Lung (tissue), 12 donors: ENCODE results near the gene TMEM11. TPM values are rescaled to one million over a fixed set of nuclear protein-coding genes. Genes with fewer than 3 reads are reported as not detected.
"Not testable (repeated sequence)": the region's sequence is repeated elsewhere in the genome, so short reads cannot be mapped to it uniquely, and the experiment has no call there.

ENCODE experiments used
- ATAC-seq: fragments of 200-7000 bp; cut with Tn5 transposase; one replicate; pipeline ENCODE4 v1.9.1; 2020; ENCODE audit warnings: moderate number of reproducible peaks; ENCODE audit not compliant: insufficient read depth, low FRiP score
- DNase-seq, 3 donors: peaks; one replicate each; pipeline ENCODE4 v3.0.0-alpha.2; 2013 to 2017
- H3K27ac ChIP-seq, 2 donors: one replicate each; pipeline ENCODE4 v1.5.1; 2013; ENCODE audit warnings: mild to moderate bottlenecking in 2 of 2, moderate library complexity in 2 of 2, control low read depth in 1 of 2, inconsistent platforms in 1 of 2, low read depth in 1 of 2, low read length in 1 of 2
- H3K27me3 ChIP-seq, 3 donors: one replicate each; pipeline ENCODE4 v1.5.1; 2013; ENCODE audit warnings: low read length in 2 of 3; ENCODE audit not compliant: control insufficient read depth in 3 of 3, insufficient read depth in 3 of 3
- H3K36me3 ChIP-seq, 4 donors: one replicate each; pipeline ENCODE4 v1.5.1; 2013; ENCODE audit warnings: low read length in 4 of 4, mild to moderate bottlenecking in 1 of 4, moderate library complexity in 1 of 4; ENCODE audit not compliant: control insufficient read depth in 4 of 4, insufficient read depth in 4 of 4
- H3K4me1 ChIP-seq, 5 donors: one replicate each; pipeline ENCODE4 v1.5.1; 2013; ENCODE audit warnings: low read length in 5 of 5, mild to moderate bottlenecking in 2 of 5, moderate library complexity in 1 of 5; ENCODE audit not compliant: control insufficient read depth in 5 of 5, insufficient read depth in 5 of 5
- H3K4me3 ChIP-seq: one replicate; pipeline ENCODE4 v1.5.1; 2013; ENCODE audit warnings: mild to moderate bottlenecking, control low read depth, moderate library complexity
- H3K9ac ChIP-seq, 2 donors: one replicate each; pipeline ENCODE4 v1.5.1; 2013; ENCODE audit warnings: low read length in 2 of 2, control low read depth in 1 of 2; ENCODE audit not compliant: insufficient read depth in 1 of 2
- H3K9me3 ChIP-seq, 4 donors: one replicate each; pipeline ENCODE4 v1.5.1; 2013; ENCODE audit warnings: low read length in 3 of 4, mild to moderate bottlenecking in 1 of 4, moderate library complexity in 1 of 4; ENCODE audit not compliant: control insufficient read depth in 4 of 4, insufficient read depth in 3 of 4
- CTCF ChIP-seq: IDR thresholded peaks from 2 replicates; pipeline ENCODE4 v1.5.1; 2012; ENCODE audit warnings: mild to moderate bottlenecking; ENCODE audit errors: control extremely low read depth, extremely low read depth
- WGBS, 2 donors: extraction: QIAGEN DNeasy Blood & Tissue Kit; methylation state at CpG; one replicate each; pipeline ENCODE4 v1.1.7; 2013; 5-methylcytosine and 5-hydroxymethylcytosine counted together
- polyA plus RNA-seq, 2 donors: library from polyadenylated mRNA; stranded (reverse); fragments of 200-250 nt; gene quantifications; one replicate each; pipeline ENCODE4 v1.2.1, GENCODE V29; 2013
- total RNA-seq, 2 donors: library from RNA; depleted of rRNA in 1 of 2; stranded (reverse); fragments of >200 nt in 1 of 2; gene quantifications; one replicate each; pipeline ENCODE4 v1.2.1, GENCODE V29; 2014 to 2021
- donor health status: control.
- donor health status: control.
- donor health status: Bipolar disorder and iron deficiency.
- donor health status: healthy.
- donor health status: DM: yes; HTN: yes; CAD: no.

TMEM11 gene
- total and polyA plus RNA-seq, 4 donors = 12.1 to 29.4 (median 27.1) TPM

- H3K27me3 ChIP-seq = no peaks in the 10 kb centered on the region
- no peak overlapping the region for H3K27ac ChIP-seq
- H3K36me3 ChIP-seq = no peaks in the 10 kb centered on the region
- no peaks in the 10 kb centered on the region for H3K4me1 ChIP-seq
- H3K9ac ChIP-seq = no peak overlapping the region
- no peak for ATAC-seq
- no peak for DNase-seq
- TF ChIP-seq CTCF = no peak
- peaks cover 0 to 6% (median 1%) of the 10 kb centered on the region in 4 donors for H3K9me3 ChIP-seq
- WGBS, 2 donors = 75 to 80% methylated on average over 6 of the region's 6 CpGs
- H3K4me3 ChIP-seq = no peak overlapping the region
These were observed 17.6 kb upstream of the TMEM11 start for GRCh38 chr17:21231533-21231932.

- DNase-seq = no peak
- peaks cover 0 to 6% (median 1%) of the 10 kb centered on the region in 4 donors for H3K9me3 ChIP-seq
- no peak overlapping the region for H3K27ac ChIP-seq
- H3K4me1 ChIP-seq = no peaks in the 10 kb centered on the region
- no peaks in the 10 kb centered on the region for H3K27me3 ChIP-seq
- TF ChIP-seq CTCF = no peak
- 66 to 88% methylated on average over 2 of the region's 2 CpGs for WGBS, 2 donors
- H3K9ac ChIP-seq = no peak overlapping the region
- no peak overlapping the region for H3K4me3 ChIP-seq
- no peak for ATAC-seq
- H3K36me3 ChIP-seq = no peaks in the 10 kb centered on the region
These were observed 14.9 kb upstream of the TMEM11 start for GRCh38 chr17:21228845-21229244.

DNA sequence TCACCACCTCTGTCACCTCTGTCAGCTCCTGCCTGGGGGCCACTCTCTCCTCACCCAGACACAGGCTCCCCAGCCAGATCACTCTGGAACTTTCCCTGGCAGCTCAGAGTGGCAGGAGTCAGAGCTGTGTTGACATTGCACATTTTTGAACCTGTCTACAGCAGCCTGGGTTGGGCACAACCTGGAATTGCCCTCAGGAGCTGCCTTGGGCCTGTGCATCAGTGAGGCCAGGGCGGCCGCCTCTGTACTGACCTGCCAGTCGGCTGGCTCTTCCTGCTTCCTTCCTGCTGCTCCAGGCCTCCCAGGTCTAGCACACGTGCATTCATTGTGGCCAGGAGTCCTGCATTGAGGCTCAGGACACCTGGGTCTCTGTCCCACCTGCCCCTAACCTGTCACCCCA lies 14.2 kb upstream of the TMEM11 start:
- TF ChIP-seq CTCF = no peak

GRCh38 chr17:21227277-21227676 lies 13.3 kb upstream of the TMEM11 start:
- not testable (repeated sequence) for H3K9ac ChIP-seq, H3K4me1 ChIP-seq, H3K27ac ChIP-seq, H3K27me3 ChIP-seq, H3K4me3 ChIP-seq, ATAC-seq, H3K36me3 ChIP-seq, H3K9me3 ChIP-seq, DNase-seq
- 94 to 95% methylated on average over 11 of the region's 11 CpGs for WGBS, 2 donors

More for the DNA sequence above, 14.2 kb upstream of the TMEM11 start:
- no peak overlapping the region for H3K9ac ChIP-seq
- no peak for DNase-seq
- peak overlapping the region in 1 of 2 donors; percentile 23 for H3K27ac ChIP-seq
- peaks cover 0 to 6% (median 0%) of the 10 kb centered on the region in 4 donors for H3K9me3 ChIP-seq
- no peak overlapping the region for H3K4me3 ChIP-seq
- 50 to 74% methylated on average over 4 of the region's 4 CpGs for WGBS, 2 donors
- peaks cover 0 to under 1% (median 0%) of the 10 kb centered on the region in 4 donors for H3K36me3 ChIP-seq
- no peak for ATAC-seq
- no peaks in the 10 kb centered on the region for H3K27me3 ChIP-seq
- H3K4me1 ChIP-seq = no peaks in the 10 kb centered on the region
